CD4-positive, alpha-beta memory T cell (primary cell): Measurements from ENCODE around the gene TBC1D20. TPM values are rescaled to one million over a fixed set of nuclear protein-coding genes. Genes with fewer than 3 reads are reported as not detected.
A peak's percentile ranks its signal among the peaks of the same experiment; 100 is the strongest.

Experiments used
- CTCF ChIA-PET: fragments of 350-600 bp; sonication (Branson Sonifier 250); formaldehyde crosslinking; loops from one replicate; lab custom pipeline; 2021; ENCODE audit warnings: inconsistent platforms; ENCODE audit not compliant: partially characterized antibody; lab: Charles Lee
- POLR2A ChIA-PET: fragments of 350-600 bp; sonication (Branson Sonifier 250); formaldehyde crosslinking; loops from one replicate; lab custom pipeline; 2021; ENCODE audit not compliant: partially characterized antibody; lab: Charles Lee
- DNase-seq, 5 donors: peaks; one replicate each; pipeline versions ENCODE4 v3.0.0 to v3.0.0-alpha.2; 2020 to 2022; ENCODE audit warnings: mixed read lengths in 1 of 5
- H3K27ac ChIP-seq: one replicate; pipeline ENCODE4 v1.7.0; 2013; ENCODE audit warnings: low read depth, low read length
- H3K27me3 ChIP-seq: 2 replicates; pipeline ENCODE4 v1.7.0; 2013; ENCODE audit warnings: mild to moderate bottlenecking, low read length, moderate library complexity; ENCODE audit not compliant: insufficient read depth
- H3K36me3 ChIP-seq: 2 replicates; pipeline ENCODE4 v1.7.0; 2013; ENCODE audit warnings: mild to moderate bottlenecking, low read length, moderate library complexity; ENCODE audit not compliant: insufficient read depth
- H3K4me1 ChIP-seq: 2 replicates; pipeline ENCODE4 v1.7.0; 2013; ENCODE audit warnings: mild to moderate bottlenecking, low read length, moderate library complexity; ENCODE audit not compliant: insufficient read depth
- H3K4me3 ChIP-seq, 2 donors: one replicate each; pipeline ENCODE4 v1.7.0; 2013; ENCODE audit warnings: low read length in 2 of 2, mild to moderate bottlenecking in 1 of 2
- H3K9me3 ChIP-seq, 2 donors: one replicate each; pipeline ENCODE4 v1.7.0; 2013; ENCODE audit warnings: low read length in 2 of 2, control low read depth in 1 of 2; ENCODE audit not compliant: control insufficient read depth in 1 of 2
- H3K27ac Mint-ChIP-seq, 7 donors: one replicate each; pipeline ENCODE4 v1.8.0; 2020 to 2021; ENCODE audit warnings: mixed read lengths in 7 of 7, mild to moderate bottlenecking in 6 of 7, inconsistent platforms in 3 of 7, moderate library complexity in 3 of 7
- H3K27me3 Mint-ChIP-seq, 2 donors: one replicate each; pipeline ENCODE4 v1.8.0; 2020 to 2021; ENCODE audit warnings: mixed read lengths in 2 of 2
- H3K36me3 Mint-ChIP-seq, 2 donors: one replicate each; pipeline ENCODE4 v1.8.0; 2020 to 2021; ENCODE audit warnings: mixed read lengths in 2 of 2, inconsistent platforms in 1 of 2, mild to moderate bottlenecking in 1 of 2
- H3K4me1 Mint-ChIP-seq, 4 donors: one replicate each; pipeline ENCODE4 v1.8.0; 2020 to 2021; ENCODE audit warnings: mixed read lengths in 4 of 4, mild to moderate bottlenecking in 1 of 4
- H3K4me3 Mint-ChIP-seq, 8 donors: one replicate each; pipeline ENCODE4 v1.8.0; 2020 to 2021; ENCODE audit warnings: mixed read lengths in 8 of 8, mild to moderate bottlenecking in 7 of 8, moderate library complexity in 6 of 8, inconsistent platforms in 3 of 8
- H3K9me3 Mint-ChIP-seq, 8 donors: one replicate each; pipeline ENCODE4 v1.8.0; 2020 to 2021; ENCODE audit warnings: mixed read lengths in 8 of 8, mild to moderate bottlenecking in 5 of 8, inconsistent platforms in 3 of 8, moderate library complexity in 1 of 8
- intact Hi-C: fragments of 100-400 bp; cut with micrococcal nuclease; formaldehyde crosslinking; loops from one replicate; pipeline ENCODE4 v1.15.1; 2023
- polyA plus RNA-seq, 2 donors: library from polyadenylated mRNA; unstranded; fragments of 300-500 nt; fragmentation: Illumina TruSeq; gene quantifications; one replicate each; pipeline ENCODE4 v1.2.3, GENCODE V29; 2021
- total RNA-seq, 2 experiments: library from RNA; stranded (reverse); gene quantifications; one replicate each; pipeline ENCODE4 v1.2.3, GENCODE V29; 2021

Gene TBC1D20
- total and polyA plus RNA-seq, 4 experiments from 2014 or later = 19.3 to 42.9 (median 32.5) TPM

- Histone ChIP-seq H3K27ac (no peak overlapping the region), H3K27me3 (no peaks in the 10 kb centered on the region), H3K9me3 (no peaks in the 10 kb centered on the region), H3K4me1 (peaks cover 6% of the 10 kb centered on the region), H3K4me3 (no peak overlapping the region), H3K36me3 (peaks cover 23% of the 10 kb centered on the region)
- intact Hi-C loops = no loop called here
- no peak for DNase-seq
- H3K27me3 Mint-ChIP-seq = no peaks in the 10 kb centered on the region
- H3K4me3 Mint-ChIP-seq = no peak overlapping the region
- ChIA-PET POLR2A (no interaction called here), CTCF (interaction anchor here (0.7 kb wide), 1 partner anchor 33 kb away, joined by 4 read pairs; no protein-coding TSS in a partner anchor)
- peaks cover 7 to 16% (median 10%) of the 10 kb centered on the region in 4 donors for H3K4me1 Mint-ChIP-seq
- H3K9me3 Mint-ChIP-seq = no peaks in the 10 kb centered on the region
- H3K36me3 Mint-ChIP-seq = peaks cover 31 to 61% of the 10 kb centered on the region in 2 donors
- H3K27ac Mint-ChIP-seq = no peak overlapping the region
Observed at GRCh38 chr20:445514-446336, 16.6 kb downstream of the TBC1D20 start.

- no peaks in the 10 kb centered on the region for H3K27me3 Mint-ChIP-seq
- H3K27ac Mint-ChIP-seq = no peak overlapping the region
- ChIA-PET CTCF (interaction anchor here (0.7 to 1.6 kb wide), 2 partner anchors 33 to 34 kb away, joined by 3 to 4 read pairs; no protein-coding TSS in a partner anchor), POLR2A (no interaction called here)
- Histone ChIP-seq H3K4me3 (no peak overlapping the region), H3K4me1 (peaks cover 4% of the 10 kb centered on the region), H3K36me3 (peaks cover 23% of the 10 kb centered on the region), H3K27me3 (no peaks in the 10 kb centered on the region), H3K9me3 (no peaks in the 10 kb centered on the region), H3K27ac (no peak overlapping the region)
- H3K36me3 Mint-ChIP-seq = peaks cover 35 to 66% of the 10 kb centered on the region in 2 donors
- H3K9me3 Mint-ChIP-seq = no peaks in the 10 kb centered on the region
- DNase-seq = no peak
- intact Hi-C loops = no loop called here
- peaks cover 9 to 18% (median 13%) of the 10 kb centered on the region in 4 donors for H3K4me1 Mint-ChIP-seq
- H3K4me3 Mint-ChIP-seq = no peak overlapping the region
Observed at GRCh38 chr20:444862-445426, 17.4 kb downstream of the TBC1D20 start.

GRCh38 chr20:444117-444516, 18.2 kb downstream of the TBC1D20 start:
- Histone ChIP-seq H3K36me3 (peaks cover 23% of the 10 kb centered on the region), H3K4me3 (no peak overlapping the region), H3K4me1 (peaks cover 12% of the 10 kb centered on the region), H3K27ac (no peak overlapping the region), H3K27me3 (no peaks in the 10 kb centered on the region), H3K9me3 (no peaks in the 10 kb centered on the region)
- intact Hi-C loops = no loop called here
- no peak for DNase-seq
- Mint-ChIP-seq H3K27me3 (no peaks in the 10 kb centered on the region), H3K9me3 (no peaks in the 10 kb centered on the region), H3K4me3 (no peak overlapping the region), H3K4me1 (peaks cover 12 to 20% (median 16%) of the 10 kb centered on the region in 4 donors), H3K27ac (no peak overlapping the region), H3K36me3 (peaks cover 36 to 68% of the 10 kb centered on the region in 2 donors)
- ChIA-PET POLR2A (no interaction called here), CTCF (interaction anchor here (1.6 kb wide), 1 partner anchor 34 kb away, joined by 3 read pairs; no protein-coding TSS in a partner anchor)

- Histone ChIP-seq H3K9me3 (no peaks in the 10 kb centered on the region), H3K36me3 (peaks cover 23% of the 10 kb centered on the region), H3K27ac (no peak overlapping the region), H3K4me1 (peaks cover 20% of the 10 kb centered on the region), H3K27me3 (no peaks in the 10 kb centered on the region), H3K4me3 (no peak overlapping the region)
- intact Hi-C loops = no loop called here
- ChIA-PET POLR2A (no interaction called here), CTCF (interaction anchor here (1.2 to 1.6 kb wide), 2 partner anchors 35 to 88 kb away, joined by 3 to 5 read pairs; no protein-coding TSS in a partner anchor)
- no peak for DNase-seq
- peaks cover 19 to 29% (median 24%) of the 10 kb centered on the region in 4 donors for H3K4me1 Mint-ChIP-seq
- peak overlapping the region in 1 of 7 donors; percentile 60 for H3K27ac Mint-ChIP-seq
- no peaks in the 10 kb centered on the region for H3K27me3 Mint-ChIP-seq
- no peak overlapping the region for H3K4me3 Mint-ChIP-seq
- peaks cover 36 to 73% of the 10 kb centered on the region in 2 donors for H3K36me3 Mint-ChIP-seq
- H3K9me3 Mint-ChIP-seq = no peaks in the 10 kb centered on the region
Observed at GRCh38 chr20:443223-443775, 19.0 kb downstream of the TBC1D20 start.

- H3K9me3 ChIP-seq = no peaks in the 10 kb centered on the region
- ChIA-PET CTCF (interaction anchor here (0.6 kb wide), 1 partner anchor 11 kb away, joined by 3 read pairs; no protein-coding TSS in a partner anchor), POLR2A (no interaction called here)
- no peak overlapping the region for H3K4me3 ChIP-seq
- peaks cover 32 to 51% (median 41%) of the 10 kb centered on the region in 4 donors for H3K4me1 Mint-ChIP-seq
- H3K4me1 ChIP-seq = peaks cover 38% of the 10 kb centered on the region
- no peak overlapping the region for H3K27ac ChIP-seq
- no peak overlapping the region for H3K27ac Mint-ChIP-seq
- H3K9me3 Mint-ChIP-seq = no peaks in the 10 kb centered on the region
- intact Hi-C loops = no loop called here
- no peak overlapping the region for H3K4me3 Mint-ChIP-seq
- peaks cover 32% of the 10 kb centered on the region for H3K36me3 ChIP-seq
- H3K27me3 ChIP-seq = no peaks in the 10 kb centered on the region
- no peaks in the 10 kb centered on the region for H3K27me3 Mint-ChIP-seq
- peaks cover 40 to 65% of the 10 kb centered on the region in 2 donors for H3K36me3 Mint-ChIP-seq
- DNase-seq = no peak
Observed at GRCh38 chr20:440636-441035, 21.7 kb downstream of the TBC1D20 start.

GRCh38 chr20:440148-440547, 22.2 kb downstream of the TBC1D20 start:
- H3K4me1 Mint-ChIP-seq = peaks cover 34 to 56% (median 44%) of the 10 kb centered on the region in 4 donors
- H3K27me3 ChIP-seq = no peaks in the 10 kb centered on the region
- no peak overlapping the region for H3K4me3 ChIP-seq
- H3K4me3 Mint-ChIP-seq = peak overlapping the region in 2 of 8 donors; percentile 51 to 82
- peaks cover 39% of the 10 kb centered on the region for H3K4me1 ChIP-seq
- ChIA-PET POLR2A (no interaction called here), CTCF (interaction anchor here (0.6 kb wide), 1 partner anchor 11 kb away, joined by 3 read pairs; no protein-coding TSS in a partner anchor)
- H3K36me3 ChIP-seq = peaks cover 30% of the 10 kb centered on the region
- H3K27ac Mint-ChIP-seq = peak overlapping the region in 3 of 7 donors; percentile 15 to 54 (median 15)
- DNase-seq = no peak
- H3K27me3 Mint-ChIP-seq = no peaks in the 10 kb centered on the region
- no peaks in the 10 kb centered on the region for H3K9me3 ChIP-seq
- peaks cover 43 to 65% of the 10 kb centered on the region in 2 donors for H3K36me3 Mint-ChIP-seq
- intact Hi-C loops = no loop called here
- no peak overlapping the region for H3K27ac ChIP-seq
- no peaks in the 10 kb centered on the region for H3K9me3 Mint-ChIP-seq
